ENCODE data around the gene LRRC45.

DNA sequence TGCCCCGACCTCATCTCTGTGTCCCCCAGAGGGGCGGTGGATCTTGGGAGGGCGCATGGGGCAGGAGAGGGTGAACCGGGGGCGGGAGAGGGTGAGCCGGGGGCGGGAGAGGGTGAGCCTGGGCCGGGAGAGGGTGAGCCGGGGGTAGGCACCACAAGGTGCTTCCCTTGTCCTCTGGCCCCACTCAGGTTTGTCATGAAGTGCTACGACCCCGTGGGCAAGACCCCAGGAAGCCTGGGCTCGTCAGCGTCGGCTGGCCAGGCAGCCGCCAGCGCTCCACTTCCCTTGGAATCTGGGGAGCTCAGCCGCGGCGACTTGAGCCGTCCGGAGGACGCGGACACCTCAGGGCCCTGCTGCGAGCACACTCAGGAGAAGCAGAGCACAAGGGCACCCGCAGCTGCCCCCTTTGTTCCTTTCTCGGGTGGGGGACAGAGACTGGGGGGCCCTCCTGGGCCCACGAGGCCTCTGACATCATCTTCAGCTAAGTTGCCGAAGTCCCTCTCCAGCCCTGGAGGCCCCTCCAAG, 26.8 kb upstream of the LRRC45 start:
- TF ChIP-seq CTCF (IDR thresholded peaks at IDR 0.05; ENCODE audit: low read depth, low read length, poor library complexity, severe bottlenecking) (no peak), EZH2phosphoT487 (IDR thresholded peaks at IDR 0.05; ENCODE audit: borderline replicate concordance, low read length) (no peak)
